ENCODE data around the gene PFDN5.
"Not testable (repeated sequence)": the region's sequence is repeated elsewhere in the genome, so short reads cannot be mapped to it uniquely, and the experiment has no call there.

Gene PFDN5

DNA sequence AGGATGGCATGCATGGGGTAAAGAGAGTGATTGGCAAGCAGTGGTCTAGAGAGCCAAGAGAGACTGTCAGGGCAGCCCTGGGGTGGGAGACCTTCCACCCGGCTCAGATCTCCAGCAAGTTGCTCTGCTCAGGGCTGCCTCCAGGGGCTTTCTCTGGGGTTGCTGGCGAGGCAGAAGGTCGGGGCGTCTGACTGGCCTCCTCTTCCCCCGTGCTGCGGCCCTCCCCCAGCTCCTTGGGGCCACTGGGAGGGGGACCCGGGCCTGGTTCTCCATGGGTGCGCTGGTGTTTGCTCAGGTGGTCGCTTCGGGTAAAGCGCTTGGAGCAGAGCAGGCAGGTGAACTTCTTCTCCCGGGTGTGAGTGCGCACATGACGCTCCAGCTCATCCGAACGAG is 32.7 kb downstream of the PFDN5 start:
- DNase-seq = no peak

DNA sequence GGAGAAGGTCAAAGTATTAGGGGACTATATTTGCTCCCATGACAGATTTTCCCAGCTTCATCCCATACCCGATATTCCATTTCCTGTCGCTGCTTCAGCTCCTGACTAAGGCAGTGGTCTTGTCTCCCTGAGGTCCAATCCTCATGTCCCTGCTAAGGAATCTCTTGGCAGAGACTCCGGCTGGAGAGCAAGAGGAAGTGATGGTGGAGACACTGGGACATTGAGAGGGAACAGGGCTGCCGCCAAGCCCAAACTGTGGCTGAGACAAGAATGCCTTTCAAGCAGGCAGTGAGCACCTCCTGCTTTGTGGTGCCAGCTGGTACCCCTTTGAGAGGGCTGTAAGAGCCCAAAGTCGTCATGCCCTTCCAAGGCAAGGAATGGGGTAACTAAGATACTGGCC is 35.3 kb downstream of the PFDN5 start:
- DNase-seq = no peak

DNA sequence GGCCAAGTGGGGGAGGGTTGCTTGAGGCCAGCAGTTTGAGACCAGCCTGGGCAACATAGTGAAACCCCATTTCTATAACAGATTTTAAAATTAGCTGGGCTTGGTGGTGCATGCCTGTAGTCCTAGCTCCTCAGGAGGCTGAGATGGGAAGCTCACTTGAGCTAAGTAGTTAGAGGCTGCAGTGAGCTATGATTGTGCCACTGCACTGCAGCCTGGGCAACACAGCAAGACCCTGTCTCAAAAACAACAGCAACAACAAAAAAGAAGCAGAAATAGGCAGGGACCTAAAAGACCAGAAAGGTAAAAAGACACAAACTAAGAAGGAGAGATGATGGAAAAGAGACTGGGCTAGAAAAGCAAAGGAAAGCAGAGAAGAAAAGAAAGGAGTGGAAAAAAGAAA is 37.0 kb downstream of the PFDN5 start:
- DNase-seq = not testable (repeated sequence)

DNA sequence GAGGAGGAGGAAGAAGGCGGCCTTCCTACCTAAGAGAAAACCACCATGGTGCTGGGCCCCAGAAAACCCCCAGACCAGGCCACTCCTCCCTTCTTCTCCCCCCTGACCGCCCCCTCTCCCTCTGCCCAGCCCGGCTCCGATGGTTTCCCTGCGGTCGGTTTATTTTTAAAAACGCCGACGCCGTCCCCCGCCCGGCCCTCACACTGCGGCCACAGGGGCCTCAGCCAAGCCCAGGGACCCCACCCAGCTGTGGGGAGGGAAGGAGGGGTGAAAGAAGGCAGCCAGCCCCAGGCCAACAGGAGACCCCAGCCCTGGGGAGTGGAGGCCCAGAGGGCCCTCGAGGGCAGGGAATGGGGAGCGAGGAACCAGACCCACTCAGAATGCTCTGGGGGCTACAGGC is 37.4 kb downstream of the PFDN5 start:
- no peak for DNase-seq

DNA sequence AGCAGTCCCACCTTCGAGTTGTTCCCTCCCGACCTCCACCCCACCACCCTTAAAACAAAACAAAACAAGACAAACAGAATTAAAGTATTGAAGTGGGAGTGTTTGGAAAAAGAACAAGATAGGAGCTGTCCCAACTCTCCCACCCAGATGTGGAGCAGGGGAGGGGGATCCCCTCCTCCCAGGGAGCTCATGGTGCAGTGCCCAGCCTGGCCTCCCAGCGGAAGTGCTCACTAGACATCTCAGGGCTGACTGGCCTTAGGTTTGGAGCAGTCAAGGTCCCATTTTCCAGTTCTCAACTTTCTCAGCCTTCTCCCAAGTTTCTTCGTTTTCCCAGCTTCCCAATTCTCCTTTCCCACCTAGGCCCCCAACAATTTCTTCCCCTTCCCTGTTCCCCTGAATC is 37.9 kb downstream of the PFDN5 start:
- no peak for DNase-seq

DNA sequence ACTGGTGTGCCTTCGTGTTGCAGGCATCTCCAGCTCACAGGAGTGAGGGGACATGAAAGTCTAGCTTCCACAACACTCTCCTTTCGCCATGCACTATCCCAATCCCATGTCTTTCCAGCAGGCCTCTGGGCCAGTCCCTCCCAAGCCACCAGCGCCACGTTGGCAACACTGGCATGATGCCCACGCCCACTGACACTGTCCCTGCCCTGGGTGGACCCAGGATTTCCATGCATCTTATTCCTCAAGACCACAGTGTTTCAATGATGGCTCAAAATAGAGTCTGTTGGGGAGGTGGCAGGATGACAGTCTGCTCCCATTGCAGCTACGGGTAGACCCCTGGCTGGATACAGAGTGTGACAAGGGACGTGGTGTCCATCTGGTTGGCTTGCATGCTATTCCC is 38.5 kb downstream of the PFDN5 start:
- no peak for DNase-seq

DNA sequence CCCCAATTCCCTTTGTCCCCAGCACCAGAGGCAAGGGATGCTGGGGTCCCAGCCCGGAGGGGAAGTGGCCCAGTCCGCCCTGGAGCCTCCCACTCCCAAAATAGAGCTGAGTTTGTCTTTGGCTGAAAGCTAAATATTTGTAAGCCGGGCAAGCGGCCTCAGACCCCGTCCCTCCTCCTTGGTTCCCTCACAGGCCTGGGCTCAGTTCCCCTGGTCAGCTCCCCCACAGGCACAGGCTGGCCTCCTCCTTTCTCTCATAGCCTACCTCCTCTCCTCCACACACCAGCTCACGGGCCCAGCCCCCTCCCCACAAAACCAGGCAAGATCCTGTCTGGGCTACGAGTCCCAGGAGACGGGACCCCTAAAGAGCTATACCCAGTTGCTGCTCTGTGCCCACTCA is 39.5 kb downstream of the PFDN5 start:
- DNase-seq = no peak

DNA sequence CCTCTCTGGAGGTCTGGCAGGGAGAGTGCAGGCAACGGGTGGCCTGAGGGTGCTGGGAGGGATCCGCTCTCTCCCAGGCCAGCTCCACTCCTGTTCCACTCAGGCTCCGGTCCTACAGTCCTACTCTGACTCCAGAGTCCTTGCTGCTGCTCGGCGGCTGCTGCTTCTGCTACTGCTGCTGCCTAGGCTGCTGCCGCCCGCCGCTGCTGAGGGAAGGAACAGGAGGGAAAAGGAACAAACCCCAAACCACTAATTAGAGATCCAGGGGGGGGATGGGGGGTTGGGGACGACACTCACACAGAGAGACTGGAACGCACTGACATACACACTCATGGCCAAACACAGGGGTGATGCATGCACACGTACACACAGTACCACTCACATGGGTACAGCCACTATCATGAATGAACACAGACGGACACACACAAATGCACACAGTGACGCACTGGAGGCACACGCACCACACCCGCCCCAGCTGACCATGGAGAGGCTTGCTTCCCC is 40.9 kb downstream of the PFDN5 start, which contains the start of gene SP7:
Gene SP7, minus strand, starts transcription at position 174 of the 501 bp plus-strand sequence. CDS start 708 bp downstream, outside the sequence.
- DNase-seq = no peak

DNA sequence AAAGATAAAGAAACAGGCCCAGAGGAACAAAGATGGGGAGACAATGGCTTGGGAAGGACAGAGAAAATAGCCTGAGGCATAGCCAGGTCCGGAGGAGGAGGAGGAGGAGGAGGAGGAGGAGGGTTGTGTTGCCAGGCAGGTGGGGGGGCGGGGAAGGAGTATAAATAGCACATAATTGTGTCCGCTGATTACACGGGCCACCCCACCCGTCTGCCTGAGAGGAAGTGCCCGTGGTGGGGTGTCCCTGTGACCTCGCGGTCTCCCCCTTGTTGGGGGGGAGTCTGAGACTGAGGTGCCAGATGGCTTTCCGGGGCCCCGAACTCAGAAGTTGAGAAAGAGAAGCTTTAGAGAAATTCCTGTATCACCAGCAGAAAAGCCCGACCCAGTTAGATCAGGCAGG is 42.7 kb downstream of the PFDN5 start:
- no peak for DNase-seq

DNA sequence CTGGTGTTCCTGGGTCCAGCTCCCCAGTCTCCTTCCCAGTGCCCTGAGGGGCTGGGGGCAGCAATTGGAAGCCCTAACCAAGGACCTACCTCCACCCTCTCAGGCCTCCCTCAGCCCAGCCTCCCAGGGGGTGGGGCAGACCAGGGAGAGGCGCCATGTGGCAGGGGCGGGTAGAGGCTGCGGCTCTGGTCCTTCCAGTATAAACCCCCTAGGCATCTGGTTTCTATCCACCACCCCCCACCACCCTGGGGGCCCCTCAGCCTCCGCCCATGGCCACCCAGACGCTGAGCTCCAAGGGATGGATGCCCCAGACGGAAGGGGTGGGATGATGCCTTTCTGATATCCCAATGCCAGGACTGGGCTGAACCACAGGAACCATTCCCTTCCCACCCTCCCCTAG is 43.6 kb downstream of the PFDN5 start:
- no peak for DNase-seq

DNA sequence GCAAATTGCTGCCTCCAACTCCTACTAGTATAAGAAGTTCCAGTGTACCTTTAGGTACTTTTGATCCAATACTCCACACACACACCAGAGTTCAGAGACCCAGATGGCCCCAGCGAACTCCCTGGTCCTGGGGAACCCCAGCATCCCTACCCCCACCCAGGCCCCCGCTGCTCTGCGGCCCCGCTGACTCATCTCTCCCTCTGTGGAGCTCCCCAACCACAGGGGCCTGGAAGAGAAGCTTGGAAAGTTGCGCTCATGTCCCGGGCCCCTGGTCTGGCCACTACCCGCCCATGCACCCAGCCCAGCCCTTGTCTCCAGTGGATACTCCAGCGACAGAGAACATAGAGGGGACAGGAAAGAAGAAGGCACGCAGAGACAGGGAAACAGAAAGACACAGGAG is 45.1 kb downstream of the PFDN5 start:
- no peak for DNase-seq

DNA sequence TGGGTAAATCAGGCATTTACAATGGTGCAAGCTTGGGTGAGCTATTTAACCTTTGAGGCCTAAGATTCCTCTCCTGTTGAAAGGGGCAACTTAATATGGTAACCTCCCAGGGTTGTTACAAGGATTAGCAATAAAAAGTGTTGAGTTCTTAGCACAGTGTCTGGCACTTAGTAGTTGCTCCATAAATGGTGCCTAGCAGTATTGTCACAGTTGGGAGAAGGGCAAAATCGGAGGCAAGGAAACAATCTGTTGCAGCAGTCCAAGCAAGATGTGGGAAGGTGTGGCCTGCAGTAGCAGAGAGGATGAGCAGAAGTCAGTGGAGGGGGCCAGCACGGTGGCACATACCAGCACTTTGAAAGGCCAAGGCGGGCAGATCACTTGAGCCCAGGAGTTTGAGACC is 48.1 kb downstream of the PFDN5 start:
- DNase-seq = no peak

DNA sequence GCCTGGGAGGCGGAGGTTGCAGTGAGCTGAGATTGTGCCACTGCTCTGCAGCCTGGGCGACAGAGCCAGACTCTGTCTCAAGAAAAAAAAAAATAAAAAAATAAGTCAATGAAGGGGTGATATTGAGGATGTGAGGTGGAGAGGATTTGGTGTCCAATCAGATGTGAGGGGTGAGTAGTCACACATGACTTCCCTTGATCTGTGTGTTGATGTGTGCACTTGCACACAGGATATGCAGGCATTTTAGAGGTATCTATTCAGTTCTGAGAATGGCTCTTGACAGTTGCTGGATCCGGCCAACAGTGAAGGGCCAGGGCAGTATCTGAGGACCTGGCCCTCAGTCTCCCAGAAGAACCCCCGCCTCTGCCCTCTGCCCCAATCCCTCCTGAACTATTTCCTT is 48.6 kb downstream of the PFDN5 start:
- DNase-seq = no peak

DNA sequence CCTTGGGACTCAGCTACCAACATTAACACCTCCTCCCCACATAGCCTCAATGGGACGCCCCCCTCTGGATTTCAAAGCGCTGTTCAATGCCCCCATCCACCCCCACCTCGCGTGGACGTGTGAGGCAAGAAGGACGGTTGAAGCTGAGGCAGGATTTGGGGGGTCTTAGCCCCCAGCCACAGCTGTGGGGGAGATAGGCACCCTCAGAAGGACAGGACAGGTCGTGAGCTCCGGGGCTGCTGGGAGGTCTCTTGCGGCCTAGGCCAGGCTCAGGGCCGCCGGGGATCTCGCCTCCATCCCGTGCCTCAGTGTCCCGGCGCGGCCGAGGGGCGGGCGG is 49.1 kb downstream of the PFDN5 start:
- DNase-seq = no peak

DNA sequence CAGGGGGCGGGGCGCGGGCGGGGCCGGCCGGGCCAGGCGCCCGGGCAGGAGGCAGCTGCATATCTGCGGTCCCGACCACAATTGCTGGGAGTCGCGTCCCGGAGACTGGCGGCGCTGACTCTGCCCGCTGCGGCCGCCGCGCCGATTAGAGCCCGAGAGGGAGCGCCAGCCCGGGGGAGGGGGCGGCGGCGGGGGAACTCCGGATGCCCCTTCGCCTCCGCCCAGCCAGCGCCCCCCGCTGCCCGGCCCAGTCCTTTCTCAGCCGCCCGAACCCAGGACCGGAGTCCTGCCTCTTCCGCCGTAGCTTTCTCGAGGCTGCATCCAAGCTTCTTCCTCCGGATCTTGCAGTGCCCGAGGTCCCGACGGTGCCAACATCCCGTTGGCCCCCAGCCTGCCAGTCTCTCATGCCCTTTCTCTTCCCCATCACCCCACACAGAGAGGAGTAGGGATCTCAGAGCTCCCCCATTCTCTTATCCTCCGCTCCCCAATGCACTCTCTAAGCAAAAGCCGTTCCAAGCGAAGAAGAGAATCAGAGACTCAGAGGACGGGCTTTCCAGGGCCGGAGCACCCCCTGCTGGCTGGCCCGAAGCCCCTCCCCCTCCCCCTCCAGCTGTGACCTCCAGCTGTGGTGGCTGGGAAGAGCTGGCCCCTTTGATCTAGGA is 49.6 kb downstream of the PFDN5 start:
- DNase-seq = peak; percentile 63

DNA sequence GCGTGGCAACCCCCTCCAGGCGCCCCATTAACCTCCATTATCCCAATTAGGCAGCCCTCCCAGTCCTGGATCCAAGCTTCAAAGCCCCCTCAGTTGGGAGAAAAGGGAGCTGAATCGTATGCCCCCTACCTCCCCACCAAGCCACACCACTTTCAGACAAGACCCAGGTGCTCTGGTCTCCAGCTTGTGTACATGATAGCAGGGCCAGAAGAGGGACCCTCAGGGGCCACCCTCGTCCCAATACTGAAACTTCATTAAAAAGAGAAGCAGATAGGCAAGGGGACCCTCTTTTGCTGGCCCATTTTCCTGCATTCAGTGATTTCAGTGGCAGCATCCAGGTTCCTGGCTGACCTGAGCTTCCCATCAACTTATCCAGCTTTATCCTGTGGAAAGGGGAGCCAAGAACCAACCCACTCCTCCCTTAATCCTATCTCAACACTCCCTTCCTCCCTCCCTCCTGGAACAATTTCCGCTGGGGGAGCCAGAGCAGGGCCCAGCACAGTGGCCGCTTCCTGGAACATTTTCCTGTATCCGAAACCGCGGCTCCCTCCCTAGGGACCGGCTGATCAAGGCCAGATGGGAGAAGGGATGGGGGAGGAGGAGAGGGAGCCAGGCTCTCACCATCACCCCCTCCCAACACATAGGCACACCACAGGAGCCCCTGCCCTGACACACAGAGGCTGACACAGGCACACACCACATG is 50.3 kb downstream of the PFDN5 start:
- DNase-seq = no peak

DNA sequence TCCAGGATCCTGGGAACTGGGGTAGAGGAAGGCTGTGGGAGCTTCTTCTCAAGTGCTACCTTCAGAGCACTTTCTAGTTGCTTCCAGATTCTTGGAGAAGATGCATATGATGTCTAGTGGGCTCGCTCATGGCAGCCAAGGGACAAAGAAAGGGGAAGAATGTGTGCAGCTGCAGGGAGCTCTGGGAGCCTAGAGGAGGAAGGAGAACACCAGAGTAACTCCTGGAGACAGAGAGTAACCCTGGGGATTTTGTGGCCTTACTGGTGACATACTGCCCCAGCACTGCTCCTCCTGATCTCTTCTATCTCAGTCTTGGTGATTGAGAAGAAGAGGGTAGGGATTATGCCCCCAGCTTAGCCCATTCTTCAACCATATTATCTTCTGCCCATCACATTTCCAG is 51.1 kb downstream of the PFDN5 start:
- DNase-seq = no peak

DNA sequence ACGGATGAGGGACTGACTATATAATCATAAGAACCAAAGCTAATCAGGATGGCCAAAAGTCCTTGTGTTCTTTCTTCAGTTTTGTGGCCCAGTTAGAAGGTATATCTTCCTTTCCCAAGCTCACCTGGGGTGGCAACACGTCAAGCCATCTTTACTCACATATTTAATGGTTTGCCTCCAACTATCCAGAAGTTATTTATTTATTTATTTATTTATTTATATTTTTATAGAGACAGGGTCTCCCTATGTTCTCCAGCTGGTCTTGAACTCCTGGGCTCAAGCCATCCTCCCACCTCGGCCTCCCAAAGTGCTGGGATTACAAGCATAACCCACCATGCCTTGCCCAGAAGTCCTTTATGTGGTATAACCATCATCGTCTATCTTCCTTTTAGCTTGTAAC is 52.6 kb downstream of the PFDN5 start:
- DNase-seq = no peak
